Colonic mucosa (tissue), 4 donors: ENCODE measurements around the gene SNX3. TPM values are rescaled to one million over a fixed set of nuclear protein-coding genes. Genes with fewer than 3 reads are reported as not detected.
"Not testable (repeated sequence)": the region's sequence is repeated elsewhere in the genome, so short reads cannot be mapped to it uniquely, and the experiment has no call there.

Experiments used
- DNase-seq: peaks from one replicate; pipeline ENCODE4 v3.0.0-alpha.2; 2020
- H3K27ac ChIP-seq: fragments of 200-600 bp; one replicate; pipeline ENCODE4 v1.8.0; 2021
- H3K27me3 ChIP-seq: fragments of 200-600 bp; one replicate; pipeline ENCODE4 v1.8.0; 2021
- H3K36me3 ChIP-seq: fragments of 200-600 bp; one replicate; pipeline ENCODE4 v1.8.0; 2021
- H3K4me1 ChIP-seq: fragments of 200-600 bp; one replicate; pipeline ENCODE4 v1.8.0; 2021; ENCODE audit warnings: mild to moderate bottlenecking
- H3K4me3 ChIP-seq: fragments of 200-600 bp; one replicate; pipeline ENCODE4 v1.8.0; 2021
- H3K9ac ChIP-seq, 2 donors: one replicate each; pipeline ENCODE4 v1.7.0; 2013; ENCODE audit warnings: control low read depth in 2 of 2, low read depth in 2 of 2, low read length in 2 of 2
- H3K9me3 ChIP-seq: fragments of 200-600 bp; one replicate; pipeline ENCODE4 v1.8.0; 2021
- CTCF ChIP-seq: fragments of 200-600 bp; IDR thresholded peaks from one replicate; pipeline ENCODE4 v1.8.0; 2022; ENCODE audit warnings: antibody characterized with exemption, mild to moderate bottlenecking
- intact Hi-C: fragments of 100-400 bp; cut with DNase I; formaldehyde crosslinking; loops from one replicate; pipeline ENCODE4 v1.14.1; 2022
- total RNA-seq, 2 donors: library from RNA; stranded (reverse); fragmentation: NEBNext Ultra II Directional in 1 of 2; extraction: Animal tissue kit (Norgen Biotek cat#: 25700) in 1 of 2; gene quantifications; one replicate each; pipeline ENCODE4 v1.2.1, GENCODE V29; 2021
- donor health status: healthy.
- donor health status: DM: no; HTN: no; CAD: no.
- donor health status: DM: no; HTN: no; CAD: no.

SNX3 gene
- total RNA-seq, 2 donors from 2014 or later: 118 to 143 TPM

GRCh38 chr6:108294727-108295625, 34.1 kb upstream of the SNX3 start, which contains the start of gene AFG1L:
AFG1L (plus strand) TSS chr6:108295054; CDS start chr6:108295080, 26 bp downstream.
- TF ChIP-seq CTCF: no peak
- Histone ChIP-seq H3K36me3 (no peaks in the 10 kb centered on the region), H3K9ac (peak within 1 kb of the TSS; percentile 71 to 90), H3K4me1 (no peaks in the 10 kb centered on the region), H3K4me3 (peak within 1 kb of the TSS; percentile 65), H3K27ac (peak within 1 kb of the TSS; percentile 94), H3K9me3 (no peaks in the 10 kb centered on the region), H3K27me3 (no peaks in the 10 kb centered on the region)
- intact Hi-C loops: no loop called here
- peak; percentile 97 for DNase-seq

- DNase-seq: no peak
- intact Hi-C loops: no loop called here
- Histone ChIP-seq H3K27ac (peak overlapping the region; percentile 94), H3K4me1 (no peaks in the 10 kb centered on the region), H3K9ac (peak overlapping the region; percentile 71 to 90), H3K4me3 (peak overlapping the region; percentile 65), H3K27me3 (no peaks in the 10 kb centered on the region), H3K9me3 (no peaks in the 10 kb centered on the region), H3K36me3 (no peaks in the 10 kb centered on the region)
- no peak for TF ChIP-seq CTCF
These were observed 33.5 kb upstream of the SNX3 start for GRCh38 chr6:108294297-108294726.

- no peaks in the 10 kb centered on the region for H3K36me3 ChIP-seq
- no peaks in the 10 kb centered on the region for H3K9me3 ChIP-seq
- no peak for DNase-seq
- H3K27me3 ChIP-seq: no peaks in the 10 kb centered on the region
- TF ChIP-seq CTCF: no peak
- no peaks in the 10 kb centered on the region for H3K4me1 ChIP-seq
- no peak overlapping the region for H3K9ac ChIP-seq
- intact Hi-C loops: no loop called here
- H3K27ac ChIP-seq: peak overlapping the region; percentile 94
- H3K4me3 ChIP-seq: peak overlapping the region; percentile 65
These were observed 32.9 kb upstream of the SNX3 start for GRCh38 chr6:108293527-108294296.

GRCh38 chr6:108292561-108292960, 31.7 kb upstream of the SNX3 start:
- H3K9ac ChIP-seq, intact Hi-C loops, H3K36me3 ChIP-seq, H3K9me3 ChIP-seq, H3K4me1 ChIP-seq, DNase-seq, H3K27ac ChIP-seq, H3K4me3 ChIP-seq, H3K27me3 ChIP-seq: not testable (repeated sequence)

GRCh38 chr6:108291091-108291490, 30.3 kb upstream of the SNX3 start:
- no peaks in the 10 kb centered on the region for H3K36me3 ChIP-seq
- H3K27me3 ChIP-seq: no peaks in the 10 kb centered on the region
- no peak overlapping the region for H3K4me3 ChIP-seq

More at GRCh38 chr6:108291091-108291490, 30.3 kb upstream of the SNX3 start:
- no peak for DNase-seq
- H3K27ac ChIP-seq: no peak overlapping the region
- no peak overlapping the region for H3K9ac ChIP-seq
- TF ChIP-seq CTCF: no peak
- intact Hi-C loops: no loop called here
- H3K4me1 ChIP-seq: no peaks in the 10 kb centered on the region
- no peaks in the 10 kb centered on the region for H3K9me3 ChIP-seq
